DMS53 (cell line): ENCODE data around the gene SEPTIN8.

Experiments used
- DNase-seq: peaks from one replicate; lab custom pipeline; 2025; lab: John Stamatoyannopoulos, UW

The SEPTIN8 gene

GRCh38 chr5:132763181-132764036 is 13.6 kb downstream of the SEPTIN8 start:
- DNase-seq: no peak

DNA sequence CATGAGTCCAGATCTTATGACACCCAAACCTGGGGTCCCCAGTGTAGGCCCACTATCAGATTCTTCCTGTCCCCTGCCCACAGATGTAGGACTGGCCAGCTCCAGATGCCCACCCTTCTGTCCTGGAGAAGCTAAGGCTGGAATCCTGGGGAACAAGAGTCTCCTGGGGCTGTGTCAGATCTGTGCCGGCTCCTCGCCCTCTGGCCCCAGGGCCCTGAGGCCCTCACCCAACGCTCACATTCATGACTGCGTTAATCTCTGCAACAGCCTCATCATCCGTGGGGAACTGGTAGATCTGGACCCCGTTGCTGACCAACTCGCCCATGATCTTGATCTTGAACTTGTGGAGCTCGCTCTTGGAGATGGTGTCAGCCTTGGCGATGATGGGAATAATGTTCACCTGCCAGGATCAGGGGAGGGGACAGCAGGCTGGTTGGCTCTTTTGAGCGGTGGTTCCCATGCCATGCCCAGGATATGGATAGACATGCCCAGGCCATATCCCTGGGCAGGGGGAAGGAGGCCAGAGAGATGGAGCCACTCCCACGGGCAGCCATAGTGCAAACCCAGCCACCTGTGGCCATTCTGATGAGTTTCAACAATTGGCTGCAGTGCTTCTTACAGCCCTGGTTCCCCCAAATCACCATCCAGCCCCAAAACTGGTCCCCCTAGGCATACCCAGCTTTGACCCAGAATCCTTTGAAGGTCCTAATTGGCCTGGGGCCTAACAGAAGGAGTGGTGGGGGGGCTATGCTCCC is 14.6 kb downstream of the SEPTIN8 start:
- DNase-seq: no peak

DNA sequence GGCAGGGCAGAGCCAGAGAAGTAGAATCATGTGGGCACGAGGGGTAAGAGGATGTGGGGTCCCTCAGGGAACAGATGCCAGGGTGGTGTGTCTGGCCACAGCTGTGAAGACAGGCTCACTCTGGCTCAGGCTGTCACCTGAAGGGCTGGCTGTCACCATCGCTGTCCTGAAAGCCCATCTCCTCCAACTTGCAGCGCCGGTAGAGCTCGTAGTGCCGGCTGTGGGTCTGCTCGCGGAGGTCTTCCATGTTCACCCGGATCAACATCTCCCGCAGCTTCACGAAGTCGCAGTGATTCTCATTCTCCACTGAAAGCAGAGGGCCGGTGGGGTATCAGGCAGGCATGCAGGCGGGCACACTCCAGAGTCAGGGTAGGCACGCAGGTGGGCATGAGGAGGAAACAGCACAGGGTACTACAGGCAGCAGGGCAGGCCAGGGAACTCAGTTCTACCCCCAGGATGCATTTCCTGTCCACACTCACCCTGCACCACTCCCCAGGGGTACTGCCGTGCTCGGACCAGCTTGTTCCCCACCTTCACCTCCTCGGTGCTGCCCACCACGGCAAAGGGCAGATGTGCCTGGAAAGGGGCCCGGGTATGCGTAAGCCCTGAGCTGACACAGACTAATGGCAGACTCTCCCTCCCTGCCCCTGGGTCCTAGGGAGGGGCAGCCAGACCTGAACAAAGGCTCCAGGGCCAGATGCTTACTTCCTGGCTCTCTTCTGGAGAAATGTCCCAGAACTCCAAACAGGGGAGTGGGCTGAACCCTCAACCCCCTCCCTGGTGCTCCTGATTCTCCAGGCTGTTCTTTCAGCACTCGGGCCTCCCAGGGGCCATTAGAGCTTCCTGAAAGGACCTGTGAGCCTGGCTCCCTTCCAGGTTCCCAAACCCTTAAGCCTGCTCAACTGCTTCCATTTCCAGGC is 15.5 kb downstream of the SEPTIN8 start:
- no peak for DNase-seq

DNA sequence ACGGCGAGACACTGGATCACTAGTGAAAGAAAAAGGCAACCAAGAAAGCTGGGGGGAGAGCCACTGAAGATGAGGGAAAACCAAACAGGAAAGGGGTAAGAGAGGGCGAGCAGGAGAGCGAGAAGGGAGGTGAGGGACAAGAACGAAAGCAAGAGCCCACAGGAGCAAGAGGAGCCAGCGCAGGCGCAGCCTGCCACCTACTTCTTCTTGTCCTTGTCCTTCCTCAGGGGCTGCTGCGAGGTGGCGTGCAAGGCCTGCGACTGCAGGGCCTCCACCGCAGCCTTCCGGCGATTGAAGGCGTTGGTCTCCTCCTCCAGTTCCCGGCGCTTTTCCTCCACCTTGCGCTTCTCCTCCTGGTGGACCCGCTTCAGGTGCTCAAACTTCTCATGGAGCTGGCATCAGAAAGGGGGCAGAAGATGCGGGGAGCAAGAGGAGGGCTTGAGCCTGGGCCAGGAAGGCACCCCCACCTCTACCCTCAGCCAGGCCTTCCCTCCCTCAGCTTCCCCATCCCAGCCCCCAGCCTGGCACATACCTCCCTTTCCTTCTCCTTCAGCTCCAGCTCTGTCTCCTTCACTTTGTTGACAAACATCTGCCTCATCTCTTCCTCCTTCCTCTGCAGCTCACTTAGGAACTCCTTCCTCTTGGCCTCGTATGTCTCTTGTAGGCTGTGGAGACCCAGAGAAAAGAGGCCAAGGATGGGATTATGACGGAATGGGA is 16.3 kb downstream of the SEPTIN8 start:
- no peak for DNase-seq

GRCh38 chr5:132760049-132760420 is 17.0 kb downstream of the SEPTIN8 start:
- DNase-seq: no peak

- peak; percentile 75 for DNase-seq
Observed at GRCh38 chr5:132759114-132760048, 17.7 kb downstream of the SEPTIN8 start.

GRCh38 chr5:132758451-132758850 is 18.6 kb downstream of the SEPTIN8 start:
- no peak for DNase-seq

GRCh38 chr5:132756542-132756941 is 20.5 kb downstream of the SEPTIN8 start:
- DNase-seq: no peak

DNA sequence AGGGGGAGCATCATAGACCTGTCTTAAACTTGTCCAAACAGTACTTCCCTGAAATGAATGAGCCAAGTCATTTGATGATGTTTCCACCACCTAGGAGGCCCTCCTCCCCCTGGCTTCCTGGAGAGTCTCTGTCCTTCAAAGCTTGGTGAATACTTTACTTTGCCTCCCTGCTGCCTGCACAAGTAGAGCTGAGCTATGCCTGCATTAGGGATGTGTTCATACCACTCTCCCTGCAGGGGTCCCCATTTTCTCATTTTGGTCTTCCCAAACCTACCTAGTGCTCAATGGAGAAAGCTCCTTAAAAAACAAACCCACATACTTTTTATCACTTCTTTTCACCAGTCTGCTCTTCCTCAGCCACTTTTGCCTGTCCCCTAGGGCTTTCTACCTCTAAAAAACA is 22.1 kb downstream of the SEPTIN8 start:
- peak; percentile 12 for DNase-seq

GRCh38 chr5:132754111-132754510 is 22.9 kb downstream of the SEPTIN8 start:
- no peak for DNase-seq

DNA sequence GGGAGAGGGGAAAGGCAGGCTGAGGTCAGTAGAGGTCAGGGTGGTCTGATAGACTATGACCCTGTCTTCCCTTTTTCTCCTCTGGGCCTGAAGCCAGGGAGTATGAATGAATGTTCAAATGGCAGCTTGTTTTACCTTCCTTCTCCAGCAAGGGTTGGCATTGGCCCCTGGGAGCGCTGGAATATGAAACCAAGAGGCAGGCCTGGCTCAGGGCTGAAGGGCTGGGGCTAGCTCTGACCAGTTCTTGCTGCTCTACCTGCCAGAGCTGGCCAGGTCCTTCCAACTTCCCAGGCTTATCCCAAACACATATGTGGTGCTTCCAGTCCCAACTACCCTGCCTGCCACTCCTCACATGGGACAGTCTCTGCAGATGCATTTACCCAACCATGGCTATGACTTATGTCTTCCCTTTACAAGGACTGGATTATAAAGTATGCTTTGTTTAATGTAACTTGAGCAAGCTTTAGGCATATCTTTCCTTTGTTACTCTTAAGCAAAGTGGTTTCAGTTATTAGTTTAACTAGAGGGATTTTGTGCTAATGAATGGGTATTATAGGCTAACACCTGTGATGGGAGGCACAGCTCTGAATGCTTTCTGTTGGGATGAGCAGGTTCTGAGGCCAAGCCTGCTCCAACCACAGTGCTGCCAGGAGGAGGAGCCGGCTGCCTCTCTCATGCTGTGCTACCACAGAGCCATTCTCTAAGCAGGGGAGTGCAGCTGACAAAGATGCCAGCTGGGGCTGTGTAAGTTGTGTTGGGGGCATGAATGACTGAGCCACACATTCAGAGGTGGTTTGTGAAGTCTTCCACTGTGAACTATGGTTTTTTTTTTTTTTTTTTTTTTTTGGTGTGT is 23.7 kb downstream of the SEPTIN8 start:
- DNase-seq: peak; percentile 54

GRCh38 chr5:132752581-132753125 is 24.4 kb downstream of the SEPTIN8 start:
- no peak for DNase-seq

- no peak for DNase-seq
Observed at GRCh38 chr5:132751971-132752580, 25.0 kb downstream of the SEPTIN8 start.

GRCh38 chr5:132751444-132751843 is 25.6 kb downstream of the SEPTIN8 start:
- no peak for DNase-seq

- no peak for DNase-seq
Observed at GRCh38 chr5:132750471-132751230, 26.4 kb downstream of the SEPTIN8 start.

DNA sequence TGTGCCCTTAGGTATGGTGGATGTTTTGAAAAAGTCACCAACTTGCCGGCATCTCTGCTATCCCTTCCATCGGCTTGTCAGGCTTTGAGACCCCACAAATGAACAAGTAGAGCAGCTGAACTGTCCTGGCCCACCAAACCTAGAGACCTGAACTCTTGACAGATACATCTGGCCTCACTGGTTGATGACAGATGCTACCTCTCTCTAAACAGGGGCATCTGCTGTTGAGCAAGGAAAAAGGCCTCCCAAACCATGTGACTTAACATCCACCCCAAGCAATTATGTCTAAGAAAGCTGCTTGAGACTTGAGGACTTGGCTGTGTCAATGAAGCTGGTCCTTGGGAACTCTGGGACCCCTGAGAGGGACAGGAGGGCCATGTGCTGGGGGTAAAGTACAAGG is 27.5 kb downstream of the SEPTIN8 start:
- DNase-seq: no peak

- DNase-seq: no peak
Observed at GRCh38 chr5:132748522-132749000, 28.5 kb downstream of the SEPTIN8 start.
